Measurements from ENCODE around the gene RNF8.
"Not testable (repeated sequence)": the region's sequence is repeated elsewhere in the genome, so short reads cannot be mapped to it uniquely, and the experiment has no call there.

RNF8 gene

GRCh38 chr6:37442416-37443215, 88.8 kb downstream of the RNF8 start:
- no peak for DNase-seq (ENCODE audit: extremely low read depth in 1 of 2, low read depth in 1 of 2)

GRCh38 chr6:37443216-37443542, 89.4 kb downstream of the RNF8 start:
- not testable (repeated sequence) for DNase-seq (ENCODE audit: extremely low read depth in 1 of 2, low read depth in 1 of 2)
